GM08714 (cell line): ENCODE results near the gene PARP14.

ENCODE experiments used
- H3K4me3 ChIP-seq: fragments of 200-500 bp; sonication (Bioruptor generic); 2 replicates; pipeline ENCODE4 v1.5.1; 2014; ENCODE audit warnings: mild to moderate bottlenecking, low read length, inconsistent platforms
- ZNF274 ChIP-seq: IDR thresholded peaks from 2 replicates; pipeline ENCODE4 v1.6.1; 2012; ENCODE audit warnings: mild to moderate bottlenecking, low read depth, low read length

The PARP14 gene

DNA sequence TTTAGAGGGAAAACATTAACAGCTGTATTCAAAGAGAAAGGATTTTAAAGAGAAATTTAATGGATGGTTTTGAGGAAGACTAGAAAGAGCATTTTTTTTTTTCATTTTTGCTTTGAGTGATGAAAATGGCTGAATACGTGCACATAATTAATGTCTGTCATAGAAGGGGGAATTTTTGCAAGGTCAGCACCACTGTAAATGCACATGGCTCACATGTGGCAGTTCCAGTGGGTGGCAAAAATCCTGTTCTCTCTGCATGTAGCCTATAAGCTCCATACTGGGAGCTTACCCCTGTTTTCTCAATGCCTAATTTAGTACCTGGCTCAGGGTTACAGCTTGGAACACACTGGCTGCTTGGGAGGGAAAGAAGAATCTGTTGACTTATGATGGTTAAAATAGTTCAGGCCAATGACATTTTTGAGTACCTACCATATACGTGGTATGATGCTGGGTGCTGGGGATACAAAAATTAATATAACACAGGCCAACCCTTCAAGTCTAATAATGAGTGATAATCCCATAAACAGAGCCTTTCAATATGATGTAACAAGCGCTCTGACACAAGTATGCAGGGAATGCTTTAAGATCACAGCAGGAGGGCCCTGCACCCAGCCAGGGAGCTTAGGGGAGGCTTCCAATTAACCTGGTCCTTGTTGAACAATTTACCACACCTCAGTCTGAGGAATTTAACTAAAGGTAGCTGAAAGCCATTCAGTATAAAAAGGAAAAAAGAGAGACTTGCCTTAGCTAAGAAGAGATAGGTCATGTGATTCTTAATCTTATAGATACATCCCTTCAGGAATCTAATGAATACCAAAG, 80.0 kb downstream of the PARP14 start:
- H3K4me3 ChIP-seq, result no peak overlapping the region

GRCh38 chr3:122766430-122766829, 85.8 kb downstream of the PARP14 start:
- H3K4me3 ChIP-seq, result no peak overlapping the region
- TF ChIP-seq ZNF274, result no peak

More for the DNA sequence above, 80.0 kb downstream of the PARP14 start:
- TF ChIP-seq ZNF274, result no peak

DNA sequence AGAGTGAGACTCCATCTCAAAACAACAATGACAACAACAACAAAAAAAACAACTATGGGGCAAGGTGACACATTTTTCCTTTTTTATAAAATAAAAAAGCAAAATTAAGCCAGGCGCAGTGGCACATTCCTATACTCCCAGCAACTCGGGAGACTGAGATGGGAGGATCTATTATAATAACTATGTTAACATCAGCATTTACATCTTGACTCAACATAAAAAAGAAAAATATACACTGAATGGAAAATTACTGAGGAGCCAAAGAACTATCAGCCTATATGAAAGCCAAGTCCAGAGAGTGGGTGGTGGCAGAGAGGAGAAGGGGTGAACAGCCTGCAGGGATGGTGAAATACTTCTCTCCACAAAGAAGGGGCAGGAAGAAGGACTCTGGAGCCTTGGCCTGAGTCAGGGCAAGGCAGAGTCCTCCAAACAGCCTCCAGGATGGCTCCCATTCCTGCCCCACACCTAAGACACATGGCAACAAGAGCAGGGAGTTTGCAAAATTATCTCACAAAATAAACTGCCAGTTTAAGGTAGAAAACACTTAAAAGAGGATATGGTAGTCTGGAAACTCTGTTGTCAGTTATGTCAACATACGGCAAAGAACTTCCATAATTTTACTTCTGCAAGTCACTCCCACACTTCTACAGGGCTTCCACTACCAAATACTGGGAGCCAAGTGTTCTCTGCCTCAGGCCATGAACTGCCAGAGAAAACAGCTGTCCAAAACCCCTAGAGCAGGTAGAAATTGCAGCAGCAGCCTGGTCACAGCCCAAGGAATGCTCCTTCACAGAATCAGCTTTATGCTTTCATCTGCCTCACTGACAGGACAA, 87.1 kb downstream of the PARP14 start:
- H3K4me3 ChIP-seq, result no peak overlapping the region
- no peak for TF ChIP-seq ZNF274

DNA sequence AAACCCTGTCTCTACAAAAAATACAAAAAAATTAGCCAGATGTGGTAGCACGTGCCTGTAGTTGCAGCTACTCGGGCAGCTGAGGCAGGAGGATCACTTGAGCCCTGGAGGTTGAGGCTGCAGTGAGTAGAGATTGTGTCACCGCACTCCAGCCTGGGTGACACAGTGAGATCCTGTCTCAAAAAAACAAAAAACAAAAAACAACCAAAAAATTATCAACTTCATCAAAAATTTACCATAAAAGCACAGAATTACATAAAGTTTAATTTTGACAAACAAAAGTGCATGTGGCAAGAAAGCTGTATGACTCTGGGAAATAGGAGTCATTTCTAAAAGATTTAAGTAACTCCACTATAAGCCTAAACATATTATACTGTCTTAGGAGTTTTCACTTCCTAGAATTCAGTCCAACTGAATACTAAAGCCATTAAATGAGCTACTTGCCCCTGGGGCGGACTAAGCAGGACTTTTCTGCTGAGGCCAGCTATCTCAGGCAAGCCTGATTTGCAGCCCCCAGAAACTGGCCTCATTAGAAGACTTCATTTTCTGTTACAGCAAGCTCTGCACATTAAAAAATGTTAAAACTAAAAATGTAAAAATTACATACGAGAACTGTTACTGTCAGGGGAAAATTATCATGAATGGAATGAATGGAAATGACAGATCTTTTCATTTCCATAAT, 90.0 kb downstream of the PARP14 start:
- no peak for TF ChIP-seq ZNF274
- no peak overlapping the region for H3K4me3 ChIP-seq

- H3K4me3 ChIP-seq, result no peak overlapping the region
- TF ChIP-seq ZNF274, result no peak
These were observed 92.2 kb downstream of the PARP14 start for GRCh38 chr3:122772827-122773226.

DNA sequence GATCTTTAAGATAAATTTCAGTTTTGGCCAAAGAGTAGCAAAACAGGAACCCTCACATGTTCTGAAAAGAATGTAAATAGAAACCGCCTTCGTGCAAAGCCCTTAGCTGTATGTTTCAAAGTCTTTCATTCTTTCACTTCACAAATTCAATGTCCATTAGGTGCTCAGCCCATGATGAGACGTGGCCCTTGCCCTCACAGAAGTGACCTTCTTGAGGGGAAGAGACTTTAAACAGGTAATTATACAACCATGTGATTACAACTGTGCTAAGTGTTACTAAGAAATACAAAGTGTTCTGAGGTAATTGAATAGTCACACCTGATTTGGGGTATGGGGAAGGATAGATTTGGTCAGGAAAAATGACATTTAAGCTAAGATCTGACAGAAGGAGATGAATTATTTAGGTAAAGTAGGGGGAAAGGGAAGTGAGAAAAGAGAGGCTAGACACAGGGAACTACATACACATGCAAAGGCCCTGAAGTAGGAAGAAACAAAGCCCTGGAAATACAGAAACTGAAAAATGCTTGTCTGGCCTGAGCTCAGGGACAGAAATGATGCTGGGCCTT, 93.4 kb downstream of the PARP14 start:
- TF ChIP-seq ZNF274, result no peak
- H3K4me3 ChIP-seq, result no peak overlapping the region; the same call in 1 of the 2 replicates

GRCh38 chr3:122774564-122774963, 93.9 kb downstream of the PARP14 start:
- TF ChIP-seq ZNF274, result no peak
- no peak overlapping the region; the same call in 1 of the 2 replicates for H3K4me3 ChIP-seq

- no peak overlapping the region for H3K4me3 ChIP-seq
These were observed 96.2 kb downstream of the PARP14 start for GRCh38 chr3:122776675-122777468.

DNA sequence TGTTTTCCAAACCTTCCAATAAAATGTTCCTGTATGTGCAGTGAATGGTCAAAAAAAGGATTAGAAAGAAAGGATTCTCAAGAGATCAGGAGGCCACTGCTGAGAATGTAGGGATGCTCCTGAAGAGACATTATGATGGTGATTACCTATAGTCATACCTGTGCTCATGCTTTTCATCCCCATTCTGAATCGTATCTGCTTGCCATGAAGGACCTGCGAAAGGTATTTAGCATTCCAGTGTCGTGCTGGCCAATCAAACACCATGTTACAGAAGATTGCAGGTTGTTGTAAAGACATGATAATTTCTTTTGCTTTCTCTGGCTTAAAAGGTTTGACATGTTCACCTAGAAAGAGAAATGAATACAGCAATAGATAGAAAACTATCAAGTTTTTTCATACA, 96.9 kb downstream of the PARP14 start:
- TF ChIP-seq ZNF274, result no peak
- H3K4me3 ChIP-seq, result no peak overlapping the region

More at GRCh38 chr3:122776675-122777468, 96.2 kb downstream of the PARP14 start:
- no peak for TF ChIP-seq ZNF274
